ENCODE measurements around the gene IKBKE.

IKBKE gene

DNA sequence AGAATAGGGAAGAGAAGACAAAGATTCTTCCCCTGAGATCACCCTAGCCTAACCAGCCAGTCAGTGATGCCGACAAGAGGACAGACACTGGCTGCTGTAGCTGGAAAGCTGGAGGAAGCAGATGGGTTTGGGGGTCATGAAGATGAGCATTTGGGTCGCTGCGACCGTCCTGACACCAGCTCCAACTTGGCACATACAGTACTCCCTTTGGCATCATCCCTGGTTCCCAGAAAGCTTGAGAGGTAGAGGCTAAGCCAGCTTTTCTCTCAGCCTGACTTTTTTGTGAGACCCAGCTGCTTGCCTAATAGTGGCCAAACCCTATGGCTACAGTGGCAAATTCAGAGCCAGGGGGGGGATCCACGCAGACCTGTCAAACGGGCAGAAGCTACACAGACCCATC is 43.0 kb upstream of the IKBKE start:
- Histone ChIP-seq H3F3A (ENCODE audit: control insufficient read depth, insufficient read depth) (no peaks in the 10 kb centered on the region), H3K36me3 (ENCODE audit: control insufficient read depth, low read length) (peaks cover 6% of the 10 kb centered on the region), H3K79me2 (ENCODE audit: control insufficient read depth, low read length) (no peaks in the 10 kb centered on the region), H3K9me2 (replicated peaks; ENCODE audit: control insufficient read depth, low read length) (no peaks in the 10 kb centered on the region), H3K4me1 (ENCODE audit: control insufficient read depth, low read length) (no peaks in the 10 kb centered on the region), H3K4me2 (ENCODE audit: low read length) (no peak overlapping the region), H4K20me1 (ENCODE audit: control insufficient read depth, insufficient read depth, low read depth, low read length) (no peaks in the 10 kb centered on the region), H3K27me3 (ENCODE audit: control insufficient read depth, low read length) (no peaks in the 10 kb centered on the region), H3K27ac (ENCODE audit: low read depth, low read length) (no peak overlapping the region), H3K4me3 (ENCODE audit: low read length) (no peak overlapping the region), H3K9me3 (ENCODE audit: control insufficient read depth, insufficient read depth, low read length) (no peaks in the 10 kb centered on the region)
- TF ChIP-seq EZH2phosphoT487 (IDR thresholded peaks at IDR 0.05; ENCODE audit: borderline replicate concordance, low read length), result no peak
- TF ChIP-seq, protein P1, sequence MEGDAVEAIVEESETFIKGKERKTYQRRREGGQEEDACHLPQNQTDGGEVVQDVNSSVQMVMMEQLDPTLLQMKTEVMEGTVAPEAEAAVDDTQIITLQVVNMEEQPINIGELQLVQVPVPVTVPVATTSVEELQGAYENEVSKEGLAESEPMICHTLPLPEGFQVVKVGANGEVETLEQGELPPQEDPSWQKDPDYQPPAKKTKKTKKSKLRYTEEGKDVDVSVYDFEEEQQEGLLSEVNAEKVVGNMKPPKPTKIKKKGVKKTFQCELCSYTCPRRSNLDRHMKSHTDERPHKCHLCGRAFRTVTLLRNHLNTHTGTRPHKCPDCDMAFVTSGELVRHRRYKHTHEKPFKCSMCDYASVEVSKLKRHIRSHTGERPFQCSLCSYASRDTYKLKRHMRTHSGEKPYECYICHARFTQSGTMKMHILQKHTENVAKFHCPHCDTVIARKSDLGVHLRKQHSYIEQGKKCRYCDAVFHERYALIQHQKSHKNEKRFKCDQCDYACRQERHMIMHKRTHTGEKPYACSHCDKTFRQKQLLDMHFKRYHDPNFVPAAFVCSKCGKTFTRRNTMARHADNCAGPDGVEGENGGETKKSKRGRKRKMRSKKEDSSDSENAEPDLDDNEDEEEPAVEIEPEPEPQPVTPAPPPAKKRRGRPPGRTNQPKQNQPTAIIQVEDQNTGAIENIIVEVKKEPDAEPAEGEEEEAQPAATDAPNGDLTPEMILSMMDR (IDR thresholded peaks at IDR 0.05; ENCODE audit: low read depth, low read length, poor library complexity, severe bottlenecking), result no peak

GRCh38 chr1:206429421-206429820 is 40.9 kb upstream of the IKBKE start:
- H3K4me3 ChIP-seq (ENCODE audit: low read length), result no peak overlapping the region
- no peaks in the 10 kb centered on the region for H3F3A ChIP-seq (ENCODE audit: control insufficient read depth, insufficient read depth)
- TF ChIP-seq, protein P1 (IDR thresholded peaks at IDR 0.05; ENCODE audit: low read depth, low read length, poor library complexity, severe bottlenecking), result no peak
- no peak for TF ChIP-seq EZH2phosphoT487 (IDR thresholded peaks at IDR 0.05; ENCODE audit: borderline replicate concordance, low read length)
- peaks cover 6% of the 10 kb centered on the region for H3K36me3 ChIP-seq (ENCODE audit: control insufficient read depth, low read length)
- H3K4me1 ChIP-seq (ENCODE audit: control insufficient read depth, low read length), result no peaks in the 10 kb centered on the region
- no peak overlapping the region for H3K27ac ChIP-seq (ENCODE audit: low read depth, low read length)
- H3K9me3 ChIP-seq (ENCODE audit: control insufficient read depth, insufficient read depth, low read length), result no peaks in the 10 kb centered on the region
- no peaks in the 10 kb centered on the region for H4K20me1 ChIP-seq (ENCODE audit: control insufficient read depth, insufficient read depth, low read depth, low read length)
- no peaks in the 10 kb centered on the region for H3K9me2 ChIP-seq (replicated peaks; ENCODE audit: control insufficient read depth, low read length)
- no peak overlapping the region for H3K4me2 ChIP-seq (ENCODE audit: low read length)
- no peaks in the 10 kb centered on the region for H3K79me2 ChIP-seq (ENCODE audit: control insufficient read depth, low read length)
- H3K27me3 ChIP-seq (ENCODE audit: control insufficient read depth, low read length), result no peaks in the 10 kb centered on the region

- Histone ChIP-seq H3K36me3 (ENCODE audit: control insufficient read depth, low read length) (peaks cover 6% of the 10 kb centered on the region), H3F3A (ENCODE audit: control insufficient read depth, insufficient read depth) (no peaks in the 10 kb centered on the region), H3K9me2 (replicated peaks; ENCODE audit: control insufficient read depth, low read length) (no peaks in the 10 kb centered on the region), H3K4me2 (ENCODE audit: low read length) (no peak overlapping the region), H3K27me3 (ENCODE audit: control insufficient read depth, low read length) (no peaks in the 10 kb centered on the region), H3K79me2 (ENCODE audit: control insufficient read depth, low read length) (no peaks in the 10 kb centered on the region), H3K4me3 (ENCODE audit: low read length) (no peak overlapping the region), H3K27ac (ENCODE audit: low read depth, low read length) (no peak overlapping the region), H3K9me3 (ENCODE audit: control insufficient read depth, insufficient read depth, low read length) (no peaks in the 10 kb centered on the region), H4K20me1 (ENCODE audit: control insufficient read depth, insufficient read depth, low read depth, low read length) (no peaks in the 10 kb centered on the region), H3K4me1 (ENCODE audit: control insufficient read depth, low read length) (no peaks in the 10 kb centered on the region)
- TF ChIP-seq EZH2phosphoT487 (IDR thresholded peaks at IDR 0.05; ENCODE audit: borderline replicate concordance, low read length), result no peak
- TF ChIP-seq, protein P1 (IDR thresholded peaks at IDR 0.05; ENCODE audit: low read depth, low read length, poor library complexity, severe bottlenecking), result no peak
Observed at GRCh38 chr1:206430031-206430983, 40.0 kb upstream of the IKBKE start.

Data from DOHH2 (cell line).